Kidney epithelial cell (primary cell): ENCODE data around the gene MAPKAP1. TPM values are rescaled to one million over a fixed set of nuclear protein-coding genes. Genes with fewer than 3 reads are reported as not detected.

Experiments used
- DNase-seq: peaks from one replicate; pipeline ENCODE4 v3.0.0-alpha.2; 2010; ENCODE audit warnings: low read depth
- H3K27me3 ChIP-seq: 2 replicates; pipeline ENCODE4 v1.6.0; 2011; ENCODE audit warnings: low read length; ENCODE audit not compliant: control insufficient read depth, insufficient read depth
- H3K36me3 ChIP-seq: 2 replicates; pipeline ENCODE4 v1.5.1; 2011; ENCODE audit warnings: low read length; ENCODE audit not compliant: control insufficient read depth, insufficient read depth
- H3K4me3 ChIP-seq: 2 replicates; pipeline ENCODE4 v1.5.1; 2011; ENCODE audit warnings: low read depth, mild to moderate bottlenecking, control low read depth, low read length
- CTCF ChIP-seq: IDR thresholded peaks from 2 replicates; pipeline ENCODE4 v1.5.1; 2011; ENCODE audit warnings: mild to moderate bottlenecking, moderate library complexity, low read length, control low read depth, inconsistent platforms; ENCODE audit not compliant: insufficient read depth, poor library complexity, severe bottlenecking
- total RNA-seq: library from RNA; depleted of rRNA; stranded (reverse); fragments of >200 nt; gene quantifications from 2 replicates; pipeline ENCODE4 v1.2.3, GENCODE V29; 2015

Gene MAPKAP1
- total RNA-seq, 1 donor from 2014 or later = 101 TPM

- no peaks in the 10 kb centered on the region for H3K27me3 ChIP-seq
- no peaks in the 10 kb centered on the region for H3K36me3 ChIP-seq
- no peak overlapping the region for H3K4me3 ChIP-seq
- TF ChIP-seq CTCF = no peak
- no peak for DNase-seq
Observed at GRCh38 chr9:125559194-125559593, 147.8 kb downstream of the MAPKAP1 start.

GRCh38 chr9:125558453-125559092 lies 148.4 kb downstream of the MAPKAP1 start:
- H3K27me3 ChIP-seq = no peaks in the 10 kb centered on the region
- no peak overlapping the region for H3K4me3 ChIP-seq
- DNase-seq = peak; percentile 26
- H3K36me3 ChIP-seq = no peaks in the 10 kb centered on the region
- TF ChIP-seq CTCF = peak; percentile 80

GRCh38 chr9:125556046-125556721 lies 150.8 kb downstream of the MAPKAP1 start:
- Histone ChIP-seq H3K36me3 (no peaks in the 10 kb centered on the region), H3K4me3 (no peak overlapping the region), H3K27me3 (no peaks in the 10 kb centered on the region)
- no peak for DNase-seq
- no peak for TF ChIP-seq CTCF

- TF ChIP-seq CTCF = no peak
- no peak for DNase-seq
- Histone ChIP-seq H3K4me3 (no peak overlapping the region), H3K27me3 (no peaks in the 10 kb centered on the region), H3K36me3 (no peaks in the 10 kb centered on the region)
Observed at GRCh38 chr9:125554726-125555125, 152.3 kb downstream of the MAPKAP1 start.

- no peaks in the 10 kb centered on the region for H3K27me3 ChIP-seq
- no peaks in the 10 kb centered on the region for H3K36me3 ChIP-seq
- no peak for DNase-seq
- H3K4me3 ChIP-seq = no peak overlapping the region
- no peak for TF ChIP-seq CTCF
Observed at GRCh38 chr9:125551781-125552180, 155.2 kb downstream of the MAPKAP1 start.
